Measurements from ENCODE around the gene NOTUM.

NOTUM gene

DNA sequence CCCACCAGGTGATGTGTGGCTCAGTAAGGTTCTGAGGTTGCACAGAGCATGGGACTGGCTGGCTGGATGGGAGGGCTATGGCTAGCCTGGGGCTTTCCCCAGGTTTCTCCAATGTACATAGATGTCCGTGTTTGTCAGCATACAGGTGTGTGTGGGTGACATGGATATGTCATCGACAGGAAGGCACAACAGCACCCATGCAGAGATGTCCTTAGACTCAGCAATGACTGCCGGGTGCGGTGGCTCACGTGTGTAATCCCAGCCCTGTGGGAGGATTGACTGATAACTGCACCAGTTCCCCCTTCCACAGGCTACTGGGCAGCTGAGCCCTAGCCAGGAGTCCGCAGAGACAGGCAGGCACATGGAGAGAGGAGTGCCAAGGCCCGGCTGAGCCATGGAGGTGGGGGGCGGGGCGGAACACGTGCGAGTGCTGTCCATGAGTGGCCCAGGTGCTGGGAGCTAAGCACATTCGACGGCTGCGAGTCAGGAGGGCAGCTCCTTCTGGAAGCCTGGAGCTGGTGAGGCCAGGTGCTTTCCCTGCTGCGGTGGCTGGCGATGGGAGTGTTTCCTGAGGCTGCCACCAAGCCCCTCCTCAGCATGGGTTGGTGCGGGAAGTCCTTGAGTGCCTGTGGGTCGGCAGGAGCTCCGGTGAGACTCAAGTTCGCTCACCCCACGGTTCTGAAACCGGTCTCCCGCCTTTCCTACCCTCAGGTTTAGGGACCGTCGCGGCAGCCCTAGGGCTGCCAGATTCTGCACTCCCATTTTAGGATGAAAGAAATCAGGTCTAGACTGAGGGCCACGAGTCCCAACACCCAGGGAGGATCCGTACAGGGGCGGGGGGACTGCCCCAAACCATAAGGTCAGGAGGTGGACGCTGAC is 15.6 kb upstream of the NOTUM start:
- DNase-seq = peak; percentile 13

DNA sequence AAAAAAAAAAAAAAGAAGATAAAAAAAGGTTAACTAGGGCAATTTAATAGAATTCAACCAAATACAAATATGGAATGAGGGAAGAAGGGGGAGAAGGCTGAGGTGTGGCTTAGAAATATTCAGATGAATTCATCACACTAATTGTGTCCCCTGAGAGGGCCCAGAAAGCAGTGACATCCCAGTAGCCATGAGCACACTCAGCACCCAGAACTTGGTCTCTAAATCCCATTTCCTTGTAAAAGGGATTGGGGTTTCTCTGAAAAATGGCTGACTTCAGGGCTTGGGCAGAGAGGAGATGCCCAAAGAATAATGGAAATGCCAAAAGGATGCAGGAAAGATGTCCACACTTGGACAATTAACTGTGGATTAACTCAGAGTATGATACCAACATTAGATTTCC is 12.4 kb upstream of the NOTUM start:
- no peak for DNase-seq

DNA sequence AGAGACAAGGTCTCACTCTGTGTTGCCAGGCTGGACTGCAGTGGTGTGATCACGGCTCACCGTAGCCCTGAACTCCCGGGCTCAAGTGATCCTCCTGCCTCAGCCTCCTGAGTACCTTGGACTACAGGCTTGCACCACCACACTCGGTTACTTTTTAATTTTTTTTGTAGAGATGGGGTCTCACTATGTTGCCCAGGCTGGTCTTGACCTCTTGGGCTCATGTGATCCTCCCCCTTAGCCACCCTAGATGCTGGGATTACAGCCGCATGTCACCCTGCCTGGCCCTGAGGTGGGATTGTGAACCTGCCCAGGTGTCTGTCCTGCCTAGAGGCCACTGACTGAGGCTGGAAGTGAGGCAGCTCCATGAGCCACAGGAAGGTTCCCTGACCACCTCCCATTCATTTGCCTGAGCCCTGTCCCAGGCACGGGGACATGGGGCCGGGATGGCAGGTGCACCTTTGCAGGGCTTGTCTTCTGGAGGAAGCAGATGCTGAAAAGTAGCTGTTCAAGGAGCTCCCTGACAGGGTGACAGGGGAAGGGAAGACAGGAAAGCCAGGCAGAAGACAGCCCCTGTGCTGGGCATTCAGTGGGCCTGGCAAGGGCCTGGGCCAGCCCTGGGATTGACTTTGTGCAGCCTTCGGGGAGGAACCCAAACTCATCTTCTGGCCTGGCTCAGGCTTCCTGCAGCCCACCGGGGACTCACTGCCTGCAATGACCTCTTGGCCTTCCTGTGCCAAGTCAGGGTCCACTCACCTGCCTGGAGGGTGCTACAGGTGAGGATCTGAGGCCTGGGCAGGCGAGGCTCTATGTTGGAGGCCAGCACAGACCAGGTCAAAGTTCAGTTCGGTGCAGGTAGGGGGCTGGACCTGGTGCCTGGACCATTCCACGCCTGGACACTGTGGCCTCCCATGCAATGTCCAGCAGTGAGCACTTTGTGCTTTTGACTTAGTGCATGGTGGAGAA is 8.1 kb upstream of the NOTUM start:
- no peak for DNase-seq

DNA sequence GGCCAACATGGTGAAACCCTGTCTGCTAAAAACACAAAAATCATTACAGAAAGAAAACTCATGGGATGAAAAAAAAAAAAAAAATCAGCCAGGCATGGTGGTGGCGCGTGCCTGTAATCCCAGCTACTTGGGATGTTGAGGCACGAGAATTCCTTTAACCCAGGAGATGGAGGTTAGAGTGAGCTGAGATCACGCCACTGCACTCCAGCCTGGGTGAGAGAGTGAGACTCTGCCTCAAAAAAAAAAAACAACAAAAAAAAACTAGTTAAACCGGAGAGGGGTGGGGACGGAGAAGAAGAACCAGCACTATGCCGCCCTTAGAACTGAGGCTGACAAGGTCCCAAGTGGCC is 7.4 kb upstream of the NOTUM start:
- DNase-seq = no peak

DNA sequence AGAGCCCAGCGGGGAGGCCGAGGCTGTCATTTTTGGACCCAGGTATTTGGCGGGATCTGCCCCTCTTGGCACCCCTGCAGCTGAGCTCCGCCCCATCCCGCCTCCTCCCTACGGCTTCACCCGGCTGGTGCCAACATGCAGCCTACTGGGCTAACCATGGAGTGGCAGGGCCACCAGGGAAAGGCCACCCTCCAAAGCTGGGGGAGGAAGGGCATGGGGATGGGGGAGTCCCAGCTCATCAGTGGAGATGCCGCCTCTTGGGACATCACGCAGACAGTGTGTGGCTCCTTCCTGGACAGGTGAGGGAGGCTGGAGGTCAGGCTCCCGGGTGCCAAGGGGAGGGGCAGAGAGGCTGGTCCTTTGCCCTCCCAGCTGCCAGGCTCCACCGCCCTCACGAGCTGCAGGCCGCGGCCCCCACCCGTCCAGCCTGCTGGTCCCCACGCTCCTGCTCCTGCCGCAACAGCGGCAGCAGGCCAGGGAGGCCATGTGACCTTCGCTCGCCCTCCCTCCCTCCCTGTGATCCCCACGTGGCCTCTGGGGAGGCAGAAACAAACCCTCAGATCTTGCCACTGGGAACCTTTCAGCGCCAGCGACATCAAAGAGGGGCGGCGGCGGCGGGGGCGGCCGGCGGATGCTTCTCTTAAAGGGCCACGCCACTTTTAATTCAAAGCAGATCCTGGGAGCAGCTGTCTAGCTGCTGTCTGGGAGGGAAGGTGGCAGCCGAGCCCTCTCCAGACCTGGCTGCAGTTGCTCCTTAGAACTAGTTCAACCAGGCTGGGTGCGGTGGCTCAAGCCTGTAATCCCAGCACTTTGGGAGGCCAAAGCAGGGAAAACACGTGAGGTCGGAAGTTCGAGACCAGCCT is 6.8 kb upstream of the NOTUM start:
- peak; percentile 88 for DNase-seq

DNA sequence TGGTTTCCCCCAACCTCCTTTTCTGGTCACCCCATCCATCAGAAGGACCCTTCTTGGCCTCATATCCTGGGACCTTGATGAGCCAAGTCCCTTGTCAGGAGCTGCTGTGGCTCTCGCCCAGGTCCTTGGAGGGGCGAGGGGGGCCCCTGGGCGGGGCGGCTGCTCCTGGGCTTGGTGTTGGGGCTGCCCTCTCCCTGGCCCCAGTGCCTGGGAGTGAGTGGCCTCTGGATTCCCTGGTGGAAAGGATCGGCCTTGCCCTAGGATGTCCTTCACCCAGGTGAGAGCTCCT is 6.2 kb upstream of the NOTUM start:
- no peak for DNase-seq

DNA sequence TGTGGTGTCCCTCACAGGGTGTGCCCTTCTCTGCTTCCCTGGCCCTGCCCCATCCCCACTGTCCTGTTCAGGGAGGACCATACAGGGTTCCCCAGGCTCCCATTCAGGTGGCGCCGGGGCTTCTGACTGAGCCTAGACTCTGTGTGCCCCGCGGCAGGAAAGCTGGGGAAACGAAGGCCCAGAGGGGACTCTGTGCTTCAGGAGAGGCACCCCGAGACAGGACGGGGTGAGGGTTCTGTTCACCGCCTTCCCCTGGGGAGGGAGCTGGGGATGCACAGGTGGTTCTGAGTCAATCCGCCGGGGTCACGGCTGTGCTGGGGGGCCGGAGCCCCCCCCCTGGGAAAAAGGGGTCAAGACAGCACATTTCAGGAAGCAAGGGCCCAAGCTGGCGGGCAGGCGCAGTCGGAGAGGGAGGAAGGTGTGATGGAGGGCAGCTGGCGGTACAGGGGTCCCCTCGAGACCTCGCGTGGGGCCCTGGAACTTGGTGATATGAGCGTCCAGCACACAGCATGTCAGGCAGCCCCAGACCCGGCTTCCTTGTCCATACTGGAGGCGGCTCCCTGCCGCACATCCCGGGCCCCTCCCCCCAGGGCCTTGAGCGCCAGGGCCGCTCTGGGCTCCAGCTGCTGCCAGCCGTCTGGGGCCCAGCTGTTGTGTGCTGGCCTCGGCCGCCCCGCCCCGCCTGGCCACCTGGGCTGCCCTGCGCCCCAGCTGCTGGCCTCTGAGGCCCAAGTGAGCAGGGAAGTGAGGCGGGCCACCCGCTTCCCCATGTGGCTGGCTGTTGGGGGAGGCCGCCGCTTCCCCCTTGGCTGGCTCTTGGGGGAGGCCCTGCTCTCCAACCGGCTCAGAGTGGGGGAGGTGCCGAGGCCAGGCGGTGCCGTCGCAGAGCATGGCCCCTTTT is 5.6 kb upstream of the NOTUM start:
- no peak for DNase-seq

DNA sequence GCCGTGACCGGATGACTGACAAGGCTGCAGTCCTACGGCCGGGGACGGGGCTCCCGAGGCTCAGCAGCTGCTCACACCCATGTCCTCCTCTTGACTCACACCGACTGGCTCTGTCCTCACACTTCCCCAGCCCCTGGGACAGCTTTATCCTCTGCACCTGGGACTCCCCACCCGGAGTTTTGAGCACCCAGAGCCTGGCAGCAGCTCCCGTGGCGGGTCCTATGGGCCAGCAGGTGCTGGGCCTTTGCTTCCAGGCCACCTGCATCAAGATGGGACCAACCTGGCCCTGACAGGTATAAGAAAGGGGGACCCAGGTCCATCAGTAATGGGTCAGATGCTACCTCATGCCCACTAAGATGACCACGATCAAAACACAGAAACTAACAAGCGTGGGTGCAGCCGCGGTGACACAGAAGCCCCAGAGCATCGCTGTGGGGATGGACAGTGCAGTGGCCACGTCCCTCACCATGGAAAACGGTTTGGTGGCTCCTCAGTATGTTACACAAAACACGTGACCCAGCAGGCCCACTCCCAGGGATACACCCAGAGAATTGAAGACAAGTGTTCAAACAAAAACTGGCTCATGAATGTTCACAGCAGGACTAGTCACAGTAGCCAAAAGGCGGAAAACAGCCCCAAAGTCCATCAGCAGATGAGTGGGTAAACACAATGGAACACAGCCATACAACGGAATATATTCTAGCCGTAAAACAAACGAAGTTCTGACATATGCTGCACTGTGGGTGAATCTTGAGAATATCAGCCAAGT is 3.3 kb upstream of the NOTUM start:
- no peak for DNase-seq

DNA sequence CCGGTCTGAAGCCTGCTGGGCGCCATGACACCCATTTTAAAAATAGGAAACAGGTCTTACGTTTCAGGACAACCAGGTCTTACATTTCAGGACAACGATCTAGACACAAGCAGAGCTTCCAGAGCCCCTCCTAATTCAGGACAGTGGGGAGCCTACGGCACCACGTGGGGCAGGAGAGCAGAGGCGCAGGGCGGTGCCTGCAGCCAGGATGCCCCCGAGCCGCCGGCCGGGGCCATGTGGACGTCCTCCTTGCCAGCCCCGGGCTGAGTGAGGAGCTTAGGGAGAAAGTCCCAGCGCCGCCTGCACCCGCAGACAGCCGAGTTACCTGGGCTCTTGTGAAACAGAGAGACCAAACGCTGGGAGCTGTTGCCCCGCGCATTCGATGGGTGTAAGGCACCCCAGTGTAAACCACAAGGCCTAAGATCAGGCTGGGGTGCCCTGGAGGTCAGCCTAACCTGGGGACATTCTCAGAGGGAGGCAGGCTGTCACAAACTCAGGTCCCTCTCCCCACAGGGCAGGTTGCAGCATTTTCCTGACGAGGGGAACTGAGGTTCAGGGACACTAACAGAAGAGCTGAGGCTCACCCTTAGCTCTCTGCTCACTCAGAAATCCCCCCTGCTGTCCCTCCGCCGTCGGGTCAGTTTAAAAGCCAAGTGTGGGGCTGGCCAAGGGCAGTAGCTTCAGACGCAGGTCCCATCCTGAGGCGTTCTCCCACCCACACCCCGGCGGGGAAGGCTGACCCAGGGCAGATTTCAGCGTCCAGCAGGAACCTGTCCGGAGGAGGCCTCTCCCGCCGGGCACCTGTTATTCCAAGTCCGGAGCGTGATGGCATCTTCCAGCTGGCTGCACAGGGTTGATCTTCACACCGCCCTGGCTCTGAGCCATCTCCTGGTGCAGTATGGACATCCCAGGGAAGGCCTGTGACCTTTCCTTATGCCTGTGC is 1.8 kb upstream of the NOTUM start:
- no peak for DNase-seq

DNA sequence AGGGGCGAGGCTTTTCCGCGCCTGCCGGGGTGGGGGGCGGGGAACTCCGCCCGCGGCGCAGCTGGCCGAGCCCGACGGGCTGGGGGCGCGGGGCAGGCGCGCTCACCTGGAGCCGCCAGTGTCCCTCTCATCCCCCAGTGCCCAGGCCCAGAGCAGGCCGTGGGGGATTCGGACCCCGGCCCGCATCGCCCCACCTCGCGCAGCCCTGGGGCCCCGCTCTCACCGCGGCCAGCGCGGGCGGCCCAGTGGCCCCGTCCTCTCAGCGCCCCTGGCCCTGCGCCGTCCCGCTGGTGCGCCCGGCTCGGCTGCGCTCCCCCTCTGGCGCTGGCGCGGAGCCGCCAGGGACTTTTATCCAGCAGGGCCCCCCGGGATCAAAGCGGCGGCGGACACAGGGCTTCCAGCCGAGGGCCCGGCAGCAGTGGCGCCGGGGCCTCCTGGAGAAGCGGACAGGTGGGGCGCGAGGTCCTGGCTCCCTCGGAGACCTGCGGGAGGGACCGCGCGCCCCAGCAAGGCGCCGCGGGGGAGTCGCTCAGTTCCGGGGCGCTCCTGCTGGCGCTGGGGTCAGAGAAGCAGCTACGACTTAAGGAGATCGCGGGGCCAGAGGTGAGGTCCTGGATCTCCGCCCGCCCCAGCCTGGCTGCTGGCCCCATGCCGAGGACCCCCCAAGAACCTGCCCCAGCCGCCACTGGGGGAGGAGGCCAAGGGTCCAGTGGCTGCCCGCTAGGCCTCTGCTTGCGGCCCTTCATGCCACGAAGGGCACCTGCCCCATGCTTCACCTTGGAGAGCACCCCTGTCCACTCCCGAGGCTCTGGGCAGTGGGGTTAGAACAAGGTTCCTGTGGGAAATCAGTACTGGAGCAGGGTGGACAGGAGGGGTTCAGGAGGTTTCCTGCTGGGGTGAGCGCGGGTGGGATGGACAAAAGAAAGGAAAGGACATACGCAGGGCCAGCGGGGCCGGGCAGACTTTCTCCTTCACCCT is 823 bp upstream of the NOTUM start:
- no peak for DNase-seq

DNA sequence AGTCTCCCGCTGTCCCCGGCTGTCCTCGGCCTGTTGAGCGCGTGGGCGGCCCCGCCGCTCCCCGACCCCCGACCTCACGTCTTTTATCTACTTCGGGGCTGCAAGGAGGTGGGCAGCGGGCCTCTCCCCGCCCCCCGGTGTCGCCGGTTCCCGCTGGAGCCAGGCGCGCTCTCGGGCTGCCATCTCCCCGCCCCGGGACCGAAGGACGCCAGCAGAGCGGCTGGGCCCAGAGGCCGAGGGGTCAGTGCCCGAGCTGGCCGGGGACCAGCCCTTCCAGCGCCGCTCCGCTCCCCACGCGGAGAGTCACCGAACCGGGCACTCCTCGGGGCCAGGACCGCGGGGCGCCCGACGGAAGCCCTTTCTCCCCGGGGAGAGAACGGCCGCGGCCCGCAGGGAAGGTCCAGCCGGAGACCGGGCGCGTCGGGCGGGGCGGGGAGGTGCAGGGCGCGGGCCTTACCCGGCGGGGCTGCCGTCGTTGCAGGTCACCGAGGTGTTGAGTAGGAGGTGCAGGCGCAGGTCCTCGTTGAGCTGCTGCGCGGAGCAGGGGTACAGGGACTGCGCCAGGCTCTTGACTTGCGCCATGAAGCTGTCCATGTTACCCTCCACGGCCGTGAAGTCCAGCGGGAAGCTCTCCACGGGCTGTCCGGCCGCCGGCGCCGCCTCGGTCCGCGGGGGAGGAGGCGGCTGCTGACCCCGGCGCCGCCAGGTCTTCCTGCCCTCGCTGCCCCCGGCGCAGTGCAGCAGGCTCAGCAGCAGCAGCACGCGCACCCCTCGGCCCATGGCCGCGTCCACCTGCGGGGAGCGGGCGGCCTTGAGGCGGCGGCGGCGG is 643 bp downstream of the NOTUM start:
- DNase-seq = no peak

DNA sequence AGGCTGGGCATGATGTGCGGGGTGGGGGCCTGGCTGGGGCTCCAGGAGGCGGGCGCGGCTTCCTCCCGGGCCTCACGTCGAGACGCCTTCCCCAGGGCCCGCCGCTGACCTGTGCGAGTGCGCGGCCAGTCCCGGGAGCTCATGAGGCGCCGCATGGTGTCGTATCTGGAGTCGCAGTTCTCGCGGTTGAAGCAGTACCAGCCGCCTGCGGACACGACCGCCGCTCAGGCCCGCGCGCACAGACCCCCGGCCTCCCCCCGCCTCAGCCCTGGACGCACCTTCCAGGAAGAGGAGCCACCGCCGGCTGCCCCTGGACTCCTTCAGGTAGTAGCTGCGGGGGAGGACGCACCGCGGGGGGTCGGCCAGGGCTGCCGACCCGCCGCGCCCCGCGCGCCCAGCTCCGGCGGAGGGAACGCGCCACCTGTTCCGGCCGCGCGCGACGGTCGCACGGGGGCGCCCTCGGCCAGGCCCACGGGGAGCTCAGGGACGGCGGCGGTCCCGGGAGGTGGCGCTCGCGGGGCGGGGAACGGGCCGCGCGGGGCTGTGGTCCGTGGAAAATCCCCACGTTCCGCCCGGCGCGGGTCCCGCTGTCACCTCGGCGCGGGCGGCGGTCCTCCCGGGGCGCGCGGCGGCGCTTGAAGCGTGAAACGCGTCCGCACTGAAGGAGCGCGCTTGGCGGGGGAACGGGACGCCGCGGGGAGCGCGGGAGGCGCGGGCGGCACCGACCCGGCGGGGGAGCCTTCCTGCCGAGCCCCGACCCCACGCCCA is 1.4 kb downstream of the NOTUM start:
- peak; percentile 66 for DNase-seq

DNA sequence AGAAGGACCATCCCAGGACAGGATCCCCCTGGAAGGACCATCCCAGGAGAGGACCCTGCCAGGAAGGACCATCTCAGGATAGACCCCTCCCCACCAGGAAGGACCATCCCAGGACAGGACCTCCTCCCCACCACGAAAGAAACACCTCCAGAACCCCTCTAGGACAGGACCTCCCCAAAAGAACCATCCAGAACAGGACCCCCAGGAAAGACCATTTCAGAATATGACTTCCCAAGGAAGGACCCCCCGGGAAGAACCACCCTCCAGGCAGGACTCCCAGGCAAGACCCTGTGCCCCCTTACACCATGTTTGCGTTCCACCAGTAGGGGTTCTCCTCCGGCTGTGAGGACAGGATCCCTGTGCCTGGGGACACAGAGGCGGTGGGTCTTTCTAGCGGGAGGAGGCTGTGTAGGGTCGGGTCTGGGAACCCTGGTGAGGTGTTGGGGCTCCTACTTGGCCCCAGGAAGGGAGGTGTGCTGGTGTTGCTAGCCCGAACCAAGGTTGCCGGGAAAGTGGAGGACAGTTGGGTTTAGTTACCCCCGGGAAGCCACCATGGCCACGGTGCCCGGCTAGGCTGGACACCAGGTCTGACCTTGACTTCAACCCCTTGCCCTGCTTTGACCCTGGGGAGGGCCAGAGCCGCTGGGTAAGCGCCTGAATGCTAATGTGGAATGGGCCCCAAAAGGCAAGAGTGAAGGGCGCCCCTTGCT is 2.2 kb downstream of the NOTUM start:
- DNase-seq = no peak

DNA sequence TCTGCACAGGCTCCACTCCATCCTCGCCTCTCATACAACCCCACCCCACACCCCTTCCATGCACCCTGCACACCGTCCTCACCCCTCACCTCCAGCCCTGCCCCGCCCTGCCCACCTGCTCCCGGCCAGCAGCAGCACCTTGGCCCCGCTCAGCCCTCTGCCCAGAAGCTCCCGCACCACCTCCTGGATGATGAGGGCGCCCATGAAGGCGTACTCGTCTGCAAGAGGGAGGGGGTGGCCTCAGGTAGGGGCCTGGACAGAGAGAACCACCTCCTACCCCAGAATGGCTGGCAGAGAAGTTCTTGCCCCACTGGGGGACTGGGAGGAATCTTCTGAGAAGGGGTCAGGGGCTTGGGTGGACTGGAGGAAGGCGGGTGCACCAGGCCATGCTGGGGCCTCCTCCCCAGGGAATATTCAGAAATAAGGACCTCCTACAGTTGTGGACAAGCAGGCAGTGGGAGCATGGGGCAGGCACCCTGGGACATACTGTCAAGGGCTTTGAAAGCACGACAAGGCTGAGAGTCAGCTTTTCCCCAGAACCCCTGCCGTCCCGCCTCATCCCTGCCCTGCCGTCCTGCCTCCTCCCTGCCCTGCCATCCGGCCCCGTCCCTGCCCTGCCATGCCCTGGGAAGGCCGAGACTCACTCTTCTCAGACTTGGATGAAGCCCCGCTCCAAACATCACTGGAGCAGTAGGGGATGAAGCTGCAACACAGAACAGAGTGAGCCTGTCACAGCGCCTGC is 3.1 kb downstream of the NOTUM start:
- no peak for DNase-seq
